GM21717 (cell line): ENCODE data around the gene AMN1.

Source experiments
- ATAC-seq: cut with Tn5 transposase; IDR thresholded peaks from one replicate; pipeline ENCODE4 v1.9.1; 2021; ENCODE audit warnings: mild to moderate bottlenecking, moderate library complexity; ENCODE audit not compliant: unreplicated experiment

The AMN1 gene

GRCh38 chr12:31633464-31633863 lies 95.4 kb downstream of the AMN1 start:
- no peak for ATAC-seq

- ATAC-seq = no peak
These were observed 97.0 kb downstream of the AMN1 start for GRCh38 chr12:31631809-31632208.

GRCh38 chr12:31631023-31631724 lies 97.6 kb downstream of the AMN1 start:
- no peak for ATAC-seq

- no peak for ATAC-seq
These were observed 98.8 kb downstream of the AMN1 start for GRCh38 chr12:31629756-31630732.

GRCh38 chr12:31627456-31628054 lies 101.3 kb downstream of the AMN1 start:
- no peak for ATAC-seq

GRCh38 chr12:31626270-31626995 lies 102.4 kb downstream of the AMN1 start:
- ATAC-seq = no peak

- ATAC-seq = no peak
These were observed 106.8 kb downstream of the AMN1 start for GRCh38 chr12:31622038-31622437.
